H9 (cell line): ENCODE results near the gene CPA4. TPM values are rescaled to one million over a fixed set of nuclear protein-coding genes. Genes with fewer than 3 reads are reported as not detected.

ENCODE experiments used
- DNase-seq: peaks from one replicate; pipeline ENCODE4 v3.0.0-alpha.2; 2017
- H2AFZ ChIP-seq: one replicate; pipeline ENCODE4 v1.6.1; 2013; ENCODE audit warnings: mild to moderate bottlenecking, low read length, control low read depth, moderate library complexity
- H2AK5ac ChIP-seq: 2 replicates; pipeline ENCODE4 v1.6.1; 2013; ENCODE audit warnings: low read length, control low read depth, mixed read lengths; ENCODE audit not compliant: insufficient read length
- H2BK120ac ChIP-seq: one replicate; pipeline ENCODE4 v1.6.1; 2013; ENCODE audit warnings: low read depth, mild to moderate bottlenecking, low read length, control low read depth, inconsistent platforms; ENCODE audit not compliant: poor library complexity, severe bottlenecking
- H2BK12ac ChIP-seq: 2 replicates; pipeline ENCODE4 v1.6.1; 2013; ENCODE audit warnings: low read length, control low read depth, mixed read lengths, low read depth; ENCODE audit not compliant: insufficient read length
- H2BK15ac ChIP-seq: 2 replicates; pipeline ENCODE4 v1.6.1; 2013; ENCODE audit warnings: low read depth, low read length, control low read depth
- H2BK20ac ChIP-seq: one replicate; pipeline ENCODE4 v1.6.1; 2013; ENCODE audit warnings: low read depth, mild to moderate bottlenecking, low read length, control low read depth, inconsistent platforms; ENCODE audit not compliant: poor library complexity, severe bottlenecking
- H2BK5ac ChIP-seq: 2 replicates; pipeline ENCODE4 v1.6.1; 2013; ENCODE audit warnings: low read length, control low read depth, mixed read lengths; ENCODE audit not compliant: insufficient read length
- H3K14ac ChIP-seq: 2 replicates; pipeline ENCODE4 v1.6.1; 2013; ENCODE audit warnings: low read length, control low read depth; ENCODE audit not compliant: insufficient read depth
- H3K18ac ChIP-seq: 2 replicates; pipeline ENCODE4 v1.6.1; 2013; ENCODE audit warnings: low read depth, mild to moderate bottlenecking, mixed read lengths, low read length, control low read depth; ENCODE audit not compliant: insufficient read length
- H3K23ac ChIP-seq: 2 replicates; pipeline ENCODE4 v1.6.1; 2013; ENCODE audit warnings: low read length, control low read depth, mixed read lengths, low read depth; ENCODE audit not compliant: insufficient read length
- H3K23me2 ChIP-seq: 2 replicates; pipeline ENCODE4 v1.6.1; 2013; ENCODE audit warnings: low read depth, mild to moderate bottlenecking, mixed read lengths, low read length, control low read depth; ENCODE audit not compliant: insufficient read length, poor library complexity, severe bottlenecking
- H3K27ac ChIP-seq: 2 replicates; pipeline ENCODE4 v1.5.1; 2013; ENCODE audit warnings: low read length, control low read depth, mixed read lengths, low read depth; ENCODE audit not compliant: insufficient read length
- H3K27me3 ChIP-seq: 2 replicates; pipeline ENCODE4 v1.6.1; 2013; ENCODE audit warnings: low read length, control low read depth, inconsistent platforms; ENCODE audit not compliant: insufficient read depth
- H3K4ac ChIP-seq: 2 replicates; pipeline ENCODE4 v1.6.1; 2013; ENCODE audit warnings: low read depth, mild to moderate bottlenecking, control low read depth, inconsistent platforms, low read length, moderate library complexity
- H3K4me1 ChIP-seq: 2 replicates; pipeline ENCODE4 v1.6.1; 2013; ENCODE audit warnings: low read length, control low read depth, inconsistent platforms; ENCODE audit not compliant: insufficient read depth
- H3K4me2 ChIP-seq: 2 replicates; pipeline ENCODE4 v1.6.1; 2013; ENCODE audit warnings: low read length, control low read depth, mixed read lengths; ENCODE audit not compliant: insufficient read length, insufficient read depth
- H3K56ac ChIP-seq: 2 replicates; pipeline ENCODE4 v1.6.1; 2013; ENCODE audit warnings: low read depth, mild to moderate bottlenecking, mixed read lengths, low read length, control low read depth; ENCODE audit not compliant: insufficient read length
- H3K79me1 ChIP-seq: 2 replicates; pipeline ENCODE4 v1.6.1; 2013; ENCODE audit warnings: low read depth, mild to moderate bottlenecking, moderate library complexity, low read length, control low read depth, inconsistent platforms; ENCODE audit not compliant: insufficient read depth, poor library complexity, severe bottlenecking
- H3K79me2 ChIP-seq: 2 replicates; pipeline ENCODE4 v1.6.1; 2013; ENCODE audit warnings: low read length, control low read depth, inconsistent platforms; ENCODE audit not compliant: insufficient read depth
- H3K9ac ChIP-seq: 2 replicates; pipeline ENCODE4 v1.6.1; 2013; ENCODE audit warnings: low read length, control low read depth, mixed read lengths; ENCODE audit not compliant: insufficient read length; ENCODE audit errors: extremely low read depth
- H3K9me3 ChIP-seq: one replicate; pipeline ENCODE4 v1.6.1; 2013; ENCODE audit warnings: low read depth, low read length, inconsistent platforms; ENCODE audit not compliant: control insufficient read depth
- H3T11ph ChIP-seq: one replicate; pipeline ENCODE4 v1.6.1; 2013; ENCODE audit warnings: mild to moderate bottlenecking, low read length, control low read depth, inconsistent platforms
- H4K20me1 ChIP-seq: one replicate; pipeline ENCODE4 v1.6.1; 2013; ENCODE audit not compliant: control insufficient read depth, insufficient read length, insufficient read depth
- H4K5ac ChIP-seq: 2 replicates; pipeline ENCODE4 v1.6.1; 2013; ENCODE audit warnings: low read depth, mild to moderate bottlenecking, mixed read lengths, low read length, control low read depth; ENCODE audit not compliant: insufficient read length
- H4K8ac ChIP-seq: replicated peaks from 2 replicates; pipeline ENCODE4 v1.6.1; 2013; ENCODE audit warnings: low read length, control low read depth, mixed read lengths, low read depth; ENCODE audit not compliant: insufficient read length
- H4K91ac ChIP-seq: 2 replicates; pipeline ENCODE4 v1.6.1; 2013; ENCODE audit warnings: low read depth, mild to moderate bottlenecking, moderate library complexity, mixed read lengths, low read length, control low read depth; ENCODE audit not compliant: insufficient read length
- H3K27ac Mint-ChIP-seq, 3 experiments: 2 replicates in 2 of 3; 3 replicates in 1 of 3; pipeline ENCODE4 v1.8.0; 2020 to 2021; ENCODE audit warnings: mixed read lengths in 3 of 3, mild to moderate bottlenecking in 1 of 3, moderate library complexity in 1 of 3
- H3K27me3 Mint-ChIP-seq: 2 replicates; pipeline ENCODE4 v1.8.0; 2021; ENCODE audit warnings: low read depth, mild to moderate bottlenecking, moderate library complexity, mixed read lengths
- H3K36me3 Mint-ChIP-seq, 3 experiments: 2 replicates in 2 of 3; 3 replicates in 1 of 3; pipeline ENCODE4 v1.8.0; 2020 to 2021; ENCODE audit warnings: low read depth in 3 of 3, mixed read lengths in 3 of 3; ENCODE audit not compliant: insufficient read depth in 1 of 3
- H3K4me1 Mint-ChIP-seq, 2 experiments: 2 replicates each; pipeline ENCODE4 v1.8.0; 2020; ENCODE audit warnings: mixed read lengths in 2 of 2
- H3K4me3 Mint-ChIP-seq, 2 experiments: 2 replicates in 1 of 2; 3 replicates in 1 of 2; pipeline ENCODE4 v1.8.0; 2020 to 2021; ENCODE audit warnings: mild to moderate bottlenecking in 2 of 2, mixed read lengths in 2 of 2, moderate library complexity in 1 of 2
- H3K9me3 Mint-ChIP-seq, 2 experiments: 2 replicates in 1 of 2; 3 replicates in 1 of 2; pipeline ENCODE4 v1.8.0; 2020; ENCODE audit warnings: mild to moderate bottlenecking in 2 of 2, mixed read lengths in 2 of 2, moderate library complexity in 1 of 2
- CTCF ChIP-seq: fragments of 200-600 bp; sonication (generic); conservative IDR thresholded peaks from 3 replicates; pipeline ENCODE4 v1.8.0; 2021; ENCODE audit warnings: antibody characterized with exemption, mild to moderate bottlenecking
- WGBS: extraction: QIAGEN DNeasy Blood & Tissue Kit; methylation state at CpG from one replicate; pipeline ENCODE4 v1.1.7; 2013; ENCODE audit warnings: missing lambda C conversion rate, low lambda C conversion rate, mixed read lengths; ENCODE audit not compliant: insufficient read length; ENCODE audit errors: extremely low coverage; 5-methylcytosine and 5-hydroxymethylcytosine counted together
- total RNA-seq: library from RNA; stranded (reverse); gene quantifications from 2 replicates; pipeline ENCODE4 v1.2.1, GENCODE V29; 2021

The CPA4 gene
- total RNA-seq, 1 experiment from 2014 or later, result not detected

- no peak overlapping the region for H2BK20ac ChIP-seq
- H3K36me3 Mint-ChIP-seq, result no peaks in the 10 kb centered on the region
- H4K5ac ChIP-seq, result no peak overlapping the region
- H3K9me3 Mint-ChIP-seq, result no peaks in the 10 kb centered on the region
- H4K20me1 ChIP-seq, result no peaks in the 10 kb centered on the region
- H3K4me1 ChIP-seq, result peaks cover 10% of the 10 kb centered on the region; the same call in 1 of the 2 replicates
- no peak overlapping the region for H3K14ac ChIP-seq
- no peak overlapping the region for H2BK5ac ChIP-seq
- no peak overlapping the region for H3K23ac ChIP-seq
- H2BK120ac ChIP-seq, result no peak overlapping the region
- H2AK5ac ChIP-seq, result no peak overlapping the region
- peak overlapping the region in 1 of 2 experiments; percentile 36; a peak in 1 of 5 replicates for H3K4me3 Mint-ChIP-seq
- H3K9me3 ChIP-seq, result no peaks in the 10 kb centered on the region
- no CpG with 5 or more reads among the region's 20 CpGs for WGBS
- no peak overlapping the region for H3K27ac Mint-ChIP-seq
- H3K79me1 ChIP-seq, result no peaks in the 10 kb centered on the region
- no peak overlapping the region for H3K27ac ChIP-seq
- H3K79me2 ChIP-seq, result no peaks in the 10 kb centered on the region
- no peak overlapping the region for H3K4me2 ChIP-seq
- H3K27me3 ChIP-seq, result no peaks in the 10 kb centered on the region
- H3T11ph ChIP-seq, result no peak overlapping the region
- no peak overlapping the region for H3K56ac ChIP-seq
- H3K4ac ChIP-seq, result no peak overlapping the region
- H3K9ac ChIP-seq, result no peak overlapping the region
- no peak overlapping the region for H3K18ac ChIP-seq
- no peak overlapping the region for H4K8ac ChIP-seq
- H3K23me2 ChIP-seq, result no peaks in the 10 kb centered on the region
- no peak overlapping the region for H2BK12ac ChIP-seq
- H3K4me1 Mint-ChIP-seq, result peaks cover 43 to 51% of the 10 kb centered on the region in 2 experiments
- H3K27me3 Mint-ChIP-seq, result peaks cover 5% of the 10 kb centered on the region; the same call in 1 of the 2 replicates
- no peak overlapping the region for H4K91ac ChIP-seq
- TF ChIP-seq CTCF, result no peak
- H2BK15ac ChIP-seq, result no peak overlapping the region
- no peak overlapping the region for H2AFZ ChIP-seq
- DNase-seq, result no peak
Observed at GRCh38 chr7:130352194-130353074, 59.5 kb downstream of the CPA4 start.
